MM.1S (cell line): ENCODE data around the gene PCP4.

Experiments used
- DNase-seq: peaks from one replicate; pipeline ENCODE4 v3.0.0-alpha.2; 2015
- H2AFZ ChIP-seq: fragments of 300-600 bp; sonication (generic); 2 replicates; pipeline ENCODE4 v1.6.0; 2016; ENCODE audit warnings: antibody characterized with exemption, low read length
- H3F3A ChIP-seq: fragments of 300-600 bp; sonication (generic); 2 replicates; pipeline ENCODE4 v1.6.1; 2016; ENCODE audit warnings: mild to moderate bottlenecking, antibody characterized with exemption, low read length, moderate library complexity, mixed read lengths; ENCODE audit not compliant: insufficient read depth
- H3K27ac ChIP-seq: fragments of 300-600 bp; sonication (generic); 2 replicates; pipeline ENCODE4 v1.5.1; 2016; ENCODE audit warnings: mild to moderate bottlenecking, low read length
- H3K27me3 ChIP-seq: fragments of 300-600 bp; sonication (generic); replicated peaks from 2 replicates; pipeline ENCODE4 v1.6.0; 2016; ENCODE audit warnings: low read length; ENCODE audit not compliant: insufficient read depth
- H3K36me3 ChIP-seq: fragments of 300-600 bp; sonication (generic); replicated peaks from 2 replicates; pipeline ENCODE4 v1.6.1; 2016; ENCODE audit warnings: mild to moderate bottlenecking, low read length, mixed read lengths; ENCODE audit not compliant: insufficient read depth
- H3K4me1 ChIP-seq: fragments of 300-600 bp; sonication (generic); 2 replicates; pipeline ENCODE4 v1.6.1; 2016; ENCODE audit warnings: low read length, mixed read lengths
- H3K4me2 ChIP-seq: fragments of 300-600 bp; sonication (generic); 2 replicates; pipeline ENCODE4 v1.6.0; 2016; ENCODE audit warnings: low read depth, low read length
- H3K4me3 ChIP-seq: fragments of 300-600 bp; sonication (generic); 2 replicates; pipeline ENCODE4 v1.5.1; 2016; ENCODE audit warnings: low read length, mixed read lengths
- H3K79me2 ChIP-seq: fragments of 300-600 bp; sonication (generic); 2 replicates; pipeline ENCODE4 v1.6.1; 2016; ENCODE audit warnings: mixed run types, low read length, mixed read lengths
- H3K9ac ChIP-seq: fragments of 300-600 bp; sonication (generic); 2 replicates; pipeline ENCODE4 v1.6.1; 2016; ENCODE audit warnings: low read length, mixed read lengths
- H3K9me2 ChIP-seq: fragments of 300-600 bp; sonication (generic); replicated peaks from 2 replicates; pipeline ENCODE4 v1.6.1; 2016; ENCODE audit warnings: mild to moderate bottlenecking, low read length, mixed read lengths; ENCODE audit not compliant: insufficient read depth
- H3K9me3 ChIP-seq: fragments of 300-600 bp; sonication (generic); replicated peaks from 2 replicates; pipeline ENCODE4 v1.6.1; 2016; ENCODE audit warnings: mild to moderate bottlenecking, low read length, mixed read lengths; ENCODE audit not compliant: insufficient read depth
- H4K20me1 ChIP-seq: fragments of 300-600 bp; sonication (generic); 2 replicates; pipeline ENCODE4 v1.6.1; 2016; ENCODE audit warnings: mild to moderate bottlenecking, low read length, moderate library complexity, mixed read lengths; ENCODE audit not compliant: insufficient read depth
- EZH2 ChIP-seq: fragments of 300-600 bp; sonication (generic); optimal IDR thresholded peaks from 2 replicates; pipeline ENCODE3; 2017; ENCODE audit warnings: low read depth, mild to moderate bottlenecking, antibody characterized with exemption, low read length, mixed read lengths
- EZH2phosphoT487 ChIP-seq: fragments of 300-600 bp; sonication (generic); IDR thresholded peaks from 2 replicates; pipeline ENCODE4 v1.6.1; 2018; ENCODE audit warnings: antibody characterized with exemption, low read length
- TF ChIP-seq, protein P1 (sequence below): fragments of 300-600 bp; sonication (generic); IDR thresholded peaks from 2 replicates; pipeline ENCODE4 v1.5.1; 2016; ENCODE audit warnings: antibody characterized with exemption, low read length, mixed read lengths

Gene PCP4

GRCh38 chr21:39866093-39866492 lies 1.1 kb upstream of the PCP4 start:
- H3K9ac ChIP-seq, result no peak overlapping the region

DNA sequence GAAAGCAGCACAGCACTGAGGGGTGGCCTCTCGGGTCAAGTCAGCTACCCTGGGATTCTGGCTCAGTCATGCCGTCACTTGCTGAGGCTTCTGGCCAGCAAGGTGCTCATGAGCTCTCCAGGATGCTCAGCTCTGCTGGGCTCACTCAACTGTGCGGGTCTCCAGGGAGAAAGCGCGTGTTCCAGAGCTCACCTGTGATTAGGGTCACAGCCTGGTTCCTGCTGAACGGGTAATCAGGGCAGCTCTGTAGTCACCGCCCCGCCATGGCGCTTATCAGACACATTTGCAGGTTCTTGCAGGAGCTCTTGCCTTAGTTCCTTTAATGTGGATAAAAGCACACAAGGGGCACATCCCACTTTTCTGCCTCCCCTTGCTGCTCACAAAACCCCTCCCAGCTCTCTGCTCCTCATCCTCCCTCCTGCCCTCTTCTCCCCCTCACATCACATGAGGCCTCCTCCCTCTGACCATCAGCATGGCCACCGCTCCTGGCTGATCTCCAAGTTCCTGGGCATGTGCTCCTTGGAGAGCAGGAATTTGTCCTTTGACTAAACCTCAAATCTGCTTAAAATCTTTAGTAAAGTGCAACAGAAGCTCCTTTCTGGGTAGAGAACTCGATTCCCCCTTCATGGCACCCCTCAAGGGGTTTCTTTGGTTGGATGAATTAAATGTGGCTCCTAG lies 2.0 kb downstream of the PCP4 start:
- H3K4me2 ChIP-seq, result peak overlapping the region; percentile 72
- no peak overlapping the region for H2AFZ ChIP-seq
- peak; percentile 16 for DNase-seq
- no peaks in the 10 kb centered on the region for H3K9me2 ChIP-seq
- H3K4me1 ChIP-seq, result peaks cover 43% of the 10 kb centered on the region
- no peaks in the 10 kb centered on the region for H3K36me3 ChIP-seq
- H3K9ac ChIP-seq, result peak overlapping the region; percentile 43; the same call in 1 of the 2 replicates
- peak overlapping the region; percentile 67 for H3K4me3 ChIP-seq
- TF ChIP-seq EZH2, result no peak
- TF ChIP-seq, protein P1, sequence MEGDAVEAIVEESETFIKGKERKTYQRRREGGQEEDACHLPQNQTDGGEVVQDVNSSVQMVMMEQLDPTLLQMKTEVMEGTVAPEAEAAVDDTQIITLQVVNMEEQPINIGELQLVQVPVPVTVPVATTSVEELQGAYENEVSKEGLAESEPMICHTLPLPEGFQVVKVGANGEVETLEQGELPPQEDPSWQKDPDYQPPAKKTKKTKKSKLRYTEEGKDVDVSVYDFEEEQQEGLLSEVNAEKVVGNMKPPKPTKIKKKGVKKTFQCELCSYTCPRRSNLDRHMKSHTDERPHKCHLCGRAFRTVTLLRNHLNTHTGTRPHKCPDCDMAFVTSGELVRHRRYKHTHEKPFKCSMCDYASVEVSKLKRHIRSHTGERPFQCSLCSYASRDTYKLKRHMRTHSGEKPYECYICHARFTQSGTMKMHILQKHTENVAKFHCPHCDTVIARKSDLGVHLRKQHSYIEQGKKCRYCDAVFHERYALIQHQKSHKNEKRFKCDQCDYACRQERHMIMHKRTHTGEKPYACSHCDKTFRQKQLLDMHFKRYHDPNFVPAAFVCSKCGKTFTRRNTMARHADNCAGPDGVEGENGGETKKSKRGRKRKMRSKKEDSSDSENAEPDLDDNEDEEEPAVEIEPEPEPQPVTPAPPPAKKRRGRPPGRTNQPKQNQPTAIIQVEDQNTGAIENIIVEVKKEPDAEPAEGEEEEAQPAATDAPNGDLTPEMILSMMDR, result no peak
- TF ChIP-seq EZH2phosphoT487, result no peak
- no peaks in the 10 kb centered on the region for H3K9me3 ChIP-seq
- H3K79me2 ChIP-seq, result peaks cover 77% of the 10 kb centered on the region
- H3K27ac ChIP-seq, result no peak overlapping the region
- no peaks in the 10 kb centered on the region for H3F3A ChIP-seq
- H3K27me3 ChIP-seq, result no peaks in the 10 kb centered on the region
- no peaks in the 10 kb centered on the region for H4K20me1 ChIP-seq

More at GRCh38 chr21:39866093-39866492, 1.1 kb upstream of the PCP4 start:
- Histone ChIP-seq H3K27ac (no peak overlapping the region), H3K9me2 (no peaks in the 10 kb centered on the region), H2AFZ (no peak overlapping the region), H4K20me1 (no peaks in the 10 kb centered on the region), H3K4me1 (peaks cover 30% of the 10 kb centered on the region), H3K79me2 (peaks cover 47% of the 10 kb centered on the region), H3K9me3 (no peaks in the 10 kb centered on the region), H3K27me3 (no peaks in the 10 kb centered on the region), H3F3A (no peaks in the 10 kb centered on the region), H3K4me3 (no peak overlapping the region), H3K4me2 (no peak overlapping the region), H3K36me3 (no peaks in the 10 kb centered on the region)
- no peak for DNase-seq
- TF ChIP-seq EZH2phosphoT487, result no peak
- TF ChIP-seq EZH2, result no peak
- TF ChIP-seq, protein P1, result no peak

- Histone ChIP-seq H3K4me2 (no peak overlapping the region), H3K4me3 (no peak overlapping the region), H3K27ac (no peak overlapping the region), H4K20me1 (no peaks in the 10 kb centered on the region), H3K36me3 (no peaks in the 10 kb centered on the region), H2AFZ (no peak overlapping the region), H3K9ac (no peak overlapping the region), H3K79me2 (peaks cover 97% of the 10 kb centered on the region), H3K27me3 (no peaks in the 10 kb centered on the region), H3K9me2 (no peaks in the 10 kb centered on the region), H3K4me1 (peaks cover 42% of the 10 kb centered on the region), H3K9me3 (no peaks in the 10 kb centered on the region), H3F3A (no peaks in the 10 kb centered on the region)
- TF ChIP-seq EZH2phosphoT487, result no peak
- TF ChIP-seq EZH2, result no peak
- TF ChIP-seq, protein P1, result no peak
- no peak for DNase-seq
These were observed 6.4 kb downstream of the PCP4 start for GRCh38 chr21:39873687-39874086.
